ENCODE measurements around the gene LARGE2.

LARGE2 gene

DNA sequence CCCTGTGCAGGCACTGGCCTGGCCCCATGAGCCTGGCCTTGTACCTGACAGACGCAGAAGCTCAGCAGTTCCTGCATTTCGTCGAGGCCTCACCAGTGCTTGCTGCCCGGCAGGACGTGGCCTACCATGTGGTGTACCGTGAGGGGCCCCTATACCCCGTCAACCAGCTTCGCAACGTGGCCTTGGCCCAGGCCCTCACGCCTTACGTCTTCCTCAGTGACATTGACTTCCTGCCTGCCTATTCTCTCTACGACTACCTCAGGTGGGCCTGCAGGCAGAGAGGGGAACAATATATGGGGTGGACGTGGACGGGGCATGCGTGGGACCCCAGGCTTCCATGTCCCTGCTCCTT, 4.9 kb downstream of the LARGE2 start:
- TF ChIP-seq, protein P1, sequence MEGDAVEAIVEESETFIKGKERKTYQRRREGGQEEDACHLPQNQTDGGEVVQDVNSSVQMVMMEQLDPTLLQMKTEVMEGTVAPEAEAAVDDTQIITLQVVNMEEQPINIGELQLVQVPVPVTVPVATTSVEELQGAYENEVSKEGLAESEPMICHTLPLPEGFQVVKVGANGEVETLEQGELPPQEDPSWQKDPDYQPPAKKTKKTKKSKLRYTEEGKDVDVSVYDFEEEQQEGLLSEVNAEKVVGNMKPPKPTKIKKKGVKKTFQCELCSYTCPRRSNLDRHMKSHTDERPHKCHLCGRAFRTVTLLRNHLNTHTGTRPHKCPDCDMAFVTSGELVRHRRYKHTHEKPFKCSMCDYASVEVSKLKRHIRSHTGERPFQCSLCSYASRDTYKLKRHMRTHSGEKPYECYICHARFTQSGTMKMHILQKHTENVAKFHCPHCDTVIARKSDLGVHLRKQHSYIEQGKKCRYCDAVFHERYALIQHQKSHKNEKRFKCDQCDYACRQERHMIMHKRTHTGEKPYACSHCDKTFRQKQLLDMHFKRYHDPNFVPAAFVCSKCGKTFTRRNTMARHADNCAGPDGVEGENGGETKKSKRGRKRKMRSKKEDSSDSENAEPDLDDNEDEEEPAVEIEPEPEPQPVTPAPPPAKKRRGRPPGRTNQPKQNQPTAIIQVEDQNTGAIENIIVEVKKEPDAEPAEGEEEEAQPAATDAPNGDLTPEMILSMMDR (IDR thresholded peaks at IDR 0.05; ENCODE audit: low read depth, low read length) = no peak
- Histone ChIP-seq H3K9me3 (ENCODE audit: severe bottlenecking) (no peaks in the 10 kb centered on the region), H3K36me3 (peaks cover 13% of the 10 kb centered on the region), H3K4me3 (ENCODE audit: low read depth, low read length) (no peak overlapping the region), H3K27me3 (ENCODE audit: insufficient read depth, low read depth, severe bottlenecking) (no peaks in the 10 kb centered on the region), H3K27ac (no peak overlapping the region)
- DNase-seq = no peak

DNA sequence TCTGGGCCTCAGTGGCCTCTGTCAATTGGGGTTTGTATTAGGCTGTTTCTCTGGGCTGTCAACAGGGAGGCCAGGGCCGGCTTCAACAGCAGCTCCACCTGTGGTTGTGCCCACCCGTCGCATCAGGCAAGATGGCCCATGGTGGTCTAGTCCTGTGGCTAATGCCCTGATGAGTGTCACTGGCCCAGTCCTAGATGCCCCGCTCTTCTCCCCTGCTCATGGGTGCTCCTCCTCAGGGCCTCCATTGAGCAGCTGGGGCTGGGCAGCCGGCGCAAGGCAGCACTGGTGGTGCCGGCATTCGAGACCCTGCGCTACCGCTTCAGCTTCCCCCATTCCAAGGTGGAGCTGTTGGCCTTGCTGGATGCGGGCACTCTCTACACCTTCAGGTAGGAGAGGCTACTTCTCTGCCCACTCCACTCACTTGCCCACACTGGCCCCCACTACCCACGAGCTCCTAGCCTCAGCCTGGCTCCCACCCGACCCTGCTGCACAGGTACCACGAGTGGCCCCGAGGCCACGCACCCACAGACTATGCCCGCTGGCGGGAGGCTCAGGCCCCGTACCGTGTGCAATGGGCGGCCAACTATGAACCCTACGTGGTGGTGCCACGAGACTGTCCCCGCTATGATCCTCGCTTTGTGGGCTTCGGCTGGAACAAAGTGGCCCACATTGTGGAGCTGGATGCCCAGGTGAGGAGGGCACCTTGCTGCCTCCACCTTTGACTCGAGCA, 5.4 kb downstream of the LARGE2 start:
- H3K27ac ChIP-seq = no peak overlapping the region
- peaks cover 13% of the 10 kb centered on the region for H3K36me3 ChIP-seq
- TF ChIP-seq, protein P1 (IDR thresholded peaks at IDR 0.05; ENCODE audit: low read depth, low read length) = no peak
- DNase-seq = no peak
- no peaks in the 10 kb centered on the region for H3K27me3 ChIP-seq (ENCODE audit: insufficient read depth, low read depth, severe bottlenecking)
- no peak overlapping the region for H3K4me3 ChIP-seq (ENCODE audit: low read depth, low read length)
- H3K9me3 ChIP-seq (ENCODE audit: severe bottlenecking) = no peaks in the 10 kb centered on the region

DNA sequence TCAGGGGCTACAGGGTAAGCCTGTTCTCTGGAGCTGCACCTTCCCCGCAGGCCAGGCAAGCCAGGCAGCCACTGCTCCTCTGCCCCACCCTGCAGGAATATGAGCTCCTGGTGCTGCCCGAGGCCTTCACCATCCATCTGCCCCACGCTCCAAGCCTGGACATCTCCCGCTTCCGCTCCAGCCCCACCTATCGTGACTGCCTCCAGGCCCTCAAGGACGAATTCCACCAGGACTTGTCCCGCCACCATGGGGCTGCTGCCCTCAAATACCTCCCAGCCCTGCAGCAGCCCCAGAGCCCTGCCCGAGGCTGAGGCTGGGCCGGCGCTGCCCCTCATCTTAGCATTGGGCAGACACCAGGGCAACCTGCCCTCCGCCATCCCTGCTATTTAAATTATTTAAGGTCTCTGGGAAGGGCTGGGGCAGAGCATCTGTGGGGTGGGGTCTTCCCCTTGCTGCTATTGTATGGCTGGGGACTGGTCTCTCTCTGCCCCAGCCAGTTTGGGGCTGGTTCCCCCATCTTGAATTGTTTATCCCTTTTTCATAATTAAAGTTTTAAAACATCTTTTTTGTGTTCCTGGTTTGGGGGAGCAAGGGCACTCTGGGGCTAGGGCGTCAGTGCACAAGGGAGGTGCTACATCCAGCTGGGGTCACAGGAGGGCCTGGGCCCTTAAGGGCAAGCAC, 6.2 kb downstream of the LARGE2 start:
- TF ChIP-seq, protein P1 (IDR thresholded peaks at IDR 0.05; ENCODE audit: low read depth, low read length) = no peak
- no peak for DNase-seq
- Histone ChIP-seq H3K27ac (no peak overlapping the region), H3K4me3 (ENCODE audit: low read depth, low read length) (no peak overlapping the region), H3K27me3 (ENCODE audit: insufficient read depth, low read depth, severe bottlenecking) (no peaks in the 10 kb centered on the region), H3K9me3 (ENCODE audit: severe bottlenecking) (no peaks in the 10 kb centered on the region), H3K36me3 (peaks cover 18% of the 10 kb centered on the region)

DNA sequence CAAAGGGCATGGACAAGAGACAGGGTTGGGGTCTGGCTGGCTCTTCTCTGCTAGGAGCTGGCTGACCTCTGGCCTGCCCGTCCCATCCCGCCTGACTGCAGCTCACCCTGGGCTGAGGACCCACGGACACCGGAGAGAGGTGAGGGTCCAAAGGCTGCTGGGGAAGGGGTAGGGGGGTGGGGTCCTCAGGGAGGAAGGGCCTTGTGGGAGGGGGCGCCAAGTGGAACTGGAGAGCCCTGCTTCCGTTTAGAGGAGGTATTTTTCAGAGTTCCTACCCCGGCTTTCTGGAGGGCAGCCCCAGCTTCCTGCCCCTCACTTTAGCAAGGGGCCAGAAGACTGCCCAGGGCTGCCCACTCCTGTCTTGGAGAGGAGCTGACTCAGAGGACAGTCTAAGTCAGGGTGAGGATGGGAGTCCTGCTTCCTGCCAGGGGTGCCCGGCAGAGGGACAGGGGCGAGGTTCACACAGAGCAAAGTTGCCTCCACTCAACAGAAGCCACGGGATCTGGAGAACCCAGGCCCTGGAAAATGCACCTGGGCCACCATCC, 7.1 kb downstream of the LARGE2 start:
- H3K4me3 ChIP-seq (ENCODE audit: low read depth, low read length) = no peak overlapping the region
- no peaks in the 10 kb centered on the region for H3K9me3 ChIP-seq (ENCODE audit: severe bottlenecking)
- TF ChIP-seq, protein P1 (IDR thresholded peaks at IDR 0.05; ENCODE audit: low read depth, low read length) = no peak
- H3K36me3 ChIP-seq = peaks cover 25% of the 10 kb centered on the region
- no peak overlapping the region for H3K27ac ChIP-seq
- no peak for DNase-seq
- no peaks in the 10 kb centered on the region for H3K27me3 ChIP-seq (ENCODE audit: insufficient read depth, low read depth, severe bottlenecking)

DNA sequence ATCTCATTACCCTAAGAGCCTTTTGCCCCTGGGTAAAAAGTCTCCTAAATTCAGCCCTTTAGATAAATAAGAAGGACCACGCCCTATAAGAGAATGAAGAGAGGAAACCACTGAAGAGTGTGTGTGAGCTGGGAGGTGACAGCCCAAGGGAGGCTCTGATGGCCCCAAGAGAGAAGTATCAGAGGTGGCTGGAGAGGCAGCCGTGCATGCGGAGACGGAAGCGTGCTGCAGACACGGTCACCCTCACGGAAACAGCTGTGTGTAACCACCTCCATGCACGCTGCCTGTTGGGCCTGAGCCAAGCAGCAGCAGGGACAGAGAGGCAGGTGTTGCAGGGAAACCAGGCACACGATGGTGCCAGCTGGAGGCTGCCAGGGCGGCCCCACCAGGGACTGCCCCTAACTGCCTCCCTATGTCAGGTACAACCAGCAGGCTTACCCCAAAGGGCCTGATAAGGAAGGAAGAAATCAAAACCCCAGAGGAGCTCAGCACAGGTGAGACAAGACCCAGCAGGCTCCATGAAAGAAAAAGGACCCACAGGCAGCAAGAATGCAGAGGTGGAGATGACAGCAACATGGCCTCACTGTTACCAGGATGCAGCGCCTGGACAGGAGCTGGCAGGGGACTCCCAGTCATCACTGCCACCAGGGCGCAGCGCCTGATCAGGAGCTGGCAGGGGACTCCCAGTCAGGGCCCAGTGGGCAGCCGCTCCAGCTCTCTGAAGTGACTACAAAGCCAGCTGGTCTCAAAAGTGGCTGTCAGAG, 7.8 kb downstream of the LARGE2 start:
- TF ChIP-seq, protein P1 (IDR thresholded peaks at IDR 0.05; ENCODE audit: low read depth, low read length) = no peak
- H3K27ac ChIP-seq = no peak overlapping the region
- no peaks in the 10 kb centered on the region for H3K9me3 ChIP-seq (ENCODE audit: severe bottlenecking)
- no peak for DNase-seq
- H3K4me3 ChIP-seq (ENCODE audit: low read depth, low read length) = no peak overlapping the region
- H3K27me3 ChIP-seq (ENCODE audit: insufficient read depth, low read depth, severe bottlenecking) = no peaks in the 10 kb centered on the region
- H3K36me3 ChIP-seq = peaks cover 31% of the 10 kb centered on the region
